Ascending aorta (tissue), 2 donors: ENCODE results near the gene DNAJC16. TPM values are rescaled to one million over a fixed set of nuclear protein-coding genes. Genes with fewer than 3 reads are reported as not detected.

ENCODE experiments used
- DNase-seq, 2 donors: peaks; one replicate each; pipeline ENCODE4 v3.0.0-alpha.2; 2019; ENCODE audit warnings: low spot score in 2 of 2
- H3K27ac ChIP-seq, 2 donors: fragments of 200-600 bp; sonication (generic); one replicate each; pipeline ENCODE4 v1.5.1; 2016 to 2017; ENCODE audit warnings: mild to moderate bottlenecking in 1 of 2
- H3K27me3 ChIP-seq: fragments of 200-600 bp; sonication (generic); one replicate; pipeline ENCODE4 v1.5.1; 2017
- H3K36me3 ChIP-seq, 2 donors: fragments of 200-600 bp; sonication (generic); one replicate each; pipeline ENCODE4 v1.5.1; 2016
- H3K4me1 ChIP-seq, 2 donors: fragments of 200-600 bp; sonication (generic); one replicate each; pipeline ENCODE4 v1.5.1; 2016 to 2017; ENCODE audit warnings: mild to moderate bottlenecking in 1 of 2
- H3K4me3 ChIP-seq, 2 donors: fragments of 200-600 bp; sonication (generic); one replicate each; pipeline ENCODE4 v1.5.1; 2016 to 2017; ENCODE audit warnings: mild to moderate bottlenecking in 1 of 2
- H3K9me3 ChIP-seq, 2 donors: fragments of 200-600 bp; sonication (generic); one replicate each; pipeline ENCODE4 v1.5.1; 2016
- CTCF ChIP-seq, 3 experiments: fragments of 200-600 bp in 2 of 3; fragments of 450-650 bp in 1 of 3; sonication (generic) in 2 of 3; IDR thresholded peaks; one replicate each; pipeline ENCODE4 v1.5.1; 2016 to 2019; ENCODE audit warnings: antibody characterized with exemption in 3 of 3, mild to moderate bottlenecking in 1 of 3, moderate library complexity in 1 of 3
- intact Hi-C: fragments of 100-400 bp; cut with DNase I; formaldehyde crosslinking; loops from one replicate; pipeline ENCODE4 v1.15.1; 2023
- total RNA-seq: library from RNA; depleted of rRNA; stranded (reverse); fragments of >200 nt; gene quantifications from one replicate; pipeline ENCODE4 v1.1.0, GENCODE V29; 2016

The DNAJC16 gene
- total RNA-seq, 1 donor from 2014 or later: 11.4 TPM

- no peaks in the 10 kb centered on the region for H3K36me3 ChIP-seq
- H3K27ac ChIP-seq: peak overlapping the region; percentile 94 to 96
- peak overlapping the region; percentile 86 to 95 for H3K4me3 ChIP-seq
- DNase-seq: no peak
- no peaks in the 10 kb centered on the region for H3K27me3 ChIP-seq
- no peaks in the 10 kb centered on the region for H3K9me3 ChIP-seq
- no peak for TF ChIP-seq CTCF (IDR thresholded peaks at IDR 0.05)
- intact Hi-C loops: loop anchor here (1.0 to 5.0 kb wide), 4 partner anchors 15 to 129 kb away; partner anchors contain the start of genes DNAJC16 and PLEKHM2
- peaks cover 0 to 18% of the 10 kb centered on the region in 2 donors for H3K4me1 ChIP-seq
These were observed 91.5 kb downstream of the DNAJC16 start for GRCh38 chr1:15618077-15618654.

- TF ChIP-seq CTCF (IDR thresholded peaks at IDR 0.05): no peak
- DNase-seq: peak in 1 of 2 donors; percentile 46
- H3K27ac ChIP-seq: peak overlapping the region; percentile 94 to 96
- intact Hi-C loops: loop anchor here (1.0 to 5.0 kb wide), 4 partner anchors 16 to 128 kb away; partner anchors contain the start of genes DNAJC16 and PLEKHM2
- H3K36me3 ChIP-seq: no peaks in the 10 kb centered on the region
- H3K27me3 ChIP-seq: no peaks in the 10 kb centered on the region
- H3K4me1 ChIP-seq: peaks cover 0 to 18% of the 10 kb centered on the region in 2 donors
- peak overlapping the region; percentile 86 to 95 for H3K4me3 ChIP-seq
- no peaks in the 10 kb centered on the region for H3K9me3 ChIP-seq
These were observed 92.2 kb downstream of the DNAJC16 start for GRCh38 chr1:15618655-15619525.

- intact Hi-C loops: no loop called here
- peak overlapping the region in 1 of 2 donors; percentile 96 for H3K27ac ChIP-seq
These were observed 93.5 kb downstream of the DNAJC16 start for GRCh38 chr1:15620155-15620545.

GRCh38 chr1:15620902-15621682 lies 94.4 kb downstream of the DNAJC16 start:
- peak in 1 of 2 donors; percentile 18 for DNase-seq
- no peak for TF ChIP-seq CTCF (IDR thresholded peaks at IDR 0.05)
- no peaks in the 10 kb centered on the region for H3K27me3 ChIP-seq
- intact Hi-C loops: no loop called here
- H3K4me1 ChIP-seq: peaks cover 0 to 18% of the 10 kb centered on the region in 2 donors
- H3K9me3 ChIP-seq: no peaks in the 10 kb centered on the region
- no peak overlapping the region for H3K27ac ChIP-seq
- no peaks in the 10 kb centered on the region for H3K36me3 ChIP-seq
- no peak overlapping the region for H3K4me3 ChIP-seq

More at GRCh38 chr1:15620155-15620545, 93.5 kb downstream of the DNAJC16 start:
- H3K27me3 ChIP-seq: no peaks in the 10 kb centered on the region
- no peaks in the 10 kb centered on the region for H3K9me3 ChIP-seq
- DNase-seq: no peak
- peaks cover 0 to 18% of the 10 kb centered on the region in 2 donors for H3K4me1 ChIP-seq
- TF ChIP-seq CTCF (IDR thresholded peaks at IDR 0.05): no peak
- no peaks in the 10 kb centered on the region for H3K36me3 ChIP-seq
- no peak overlapping the region for H3K4me3 ChIP-seq

- Histone ChIP-seq H3K36me3 (peaks cover 5 to 6% of the 10 kb centered on the region in 2 donors), H3K27me3 (no peaks in the 10 kb centered on the region), H3K4me3 (no peak overlapping the region), H3K27ac (no peak overlapping the region), H3K4me1 (peaks cover 0 to 11% of the 10 kb centered on the region in 2 donors), H3K9me3 (no peaks in the 10 kb centered on the region)
- DNase-seq: peak in 1 of 2 donors; percentile 34
- no peak for TF ChIP-seq CTCF (IDR thresholded peaks at IDR 0.05)
- intact Hi-C loops: no loop called here
These were observed 95.3 kb downstream of the DNAJC16 start for GRCh38 chr1:15621975-15622374.
